ENCODE results near the gene FZD10. TPM values are rescaled to one million over a fixed set of nuclear protein-coding genes. Genes with fewer than 3 reads are reported as not detected.

Gene FZD10
- total RNA-seq, 1 donor = not detected

DNA sequence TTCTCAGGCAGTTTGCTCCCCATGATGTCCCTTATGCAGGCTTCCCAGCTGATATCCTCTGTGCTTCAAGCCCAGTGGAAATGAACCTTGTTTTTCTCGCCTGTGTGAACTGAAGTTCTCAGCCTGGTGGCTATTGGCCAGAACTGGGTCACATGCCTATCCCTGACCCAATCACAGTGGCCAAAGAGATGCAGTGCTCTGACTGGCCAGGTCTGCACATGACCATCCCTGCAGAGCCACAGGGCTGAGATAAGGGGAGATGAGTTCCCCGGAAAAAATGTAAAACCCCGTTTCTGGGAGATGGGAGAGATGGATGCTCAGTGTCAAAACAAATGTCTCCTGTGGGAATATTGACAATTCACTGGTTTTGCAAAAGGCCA is 34.7 kb upstream of the FZD10 start:
- no peaks in the 10 kb centered on the region for H3K9me3 ChIP-seq (ENCODE audit: low read depth, low read length)
- no peaks in the 10 kb centered on the region for H3K4me1 ChIP-seq (ENCODE audit: insufficient read depth, low read length)
- H3K27me3 ChIP-seq (ENCODE audit: insufficient read depth, low read length) = no peaks in the 10 kb centered on the region
- no peak overlapping the region for H3K4me3 ChIP-seq (ENCODE audit: low read length)

DNA sequence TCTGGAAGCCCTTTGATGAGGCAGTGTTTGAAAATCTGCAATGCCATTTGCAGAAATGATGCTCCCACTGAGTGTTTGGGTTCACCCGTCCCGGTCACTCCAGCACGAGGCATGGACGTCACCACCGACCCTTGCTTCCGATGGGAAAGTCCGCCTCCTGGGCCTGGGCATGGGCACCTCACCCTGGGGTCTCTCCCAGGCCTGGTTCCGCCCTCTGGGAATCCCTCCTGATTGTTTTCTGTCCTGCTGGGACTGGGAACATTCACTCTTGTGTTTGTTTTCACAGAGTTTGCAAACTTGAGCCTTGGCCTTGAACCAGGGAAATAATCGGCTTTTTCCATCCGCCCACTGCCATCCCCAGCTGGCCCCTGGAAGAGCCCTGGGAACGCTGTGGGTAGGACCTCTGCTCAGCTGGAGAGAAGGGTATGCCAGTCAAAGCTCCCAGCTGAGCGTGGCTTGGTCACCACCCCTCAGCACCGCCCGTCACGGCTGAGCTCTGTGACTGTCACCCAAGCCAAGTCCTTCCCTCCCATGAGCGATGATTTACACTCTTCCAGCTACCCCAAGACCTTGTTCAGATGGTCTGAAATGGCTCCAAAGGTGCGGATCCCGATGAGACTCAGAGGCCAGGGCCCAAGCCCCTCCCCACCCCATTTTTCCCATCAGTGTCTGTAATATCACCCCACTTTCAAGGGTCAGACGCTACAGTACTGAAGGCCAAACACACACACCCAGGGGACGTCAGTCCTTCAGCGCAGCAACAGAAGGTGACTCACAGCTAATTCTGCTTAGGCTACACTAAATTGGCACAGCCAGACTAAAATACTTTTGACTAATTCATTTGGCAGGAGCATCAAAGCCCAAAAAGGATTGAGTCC is 34.1 kb upstream of the FZD10 start:
- Histone ChIP-seq H3K27me3 (ENCODE audit: insufficient read depth, low read length) (no peaks in the 10 kb centered on the region), H3K4me1 (ENCODE audit: insufficient read depth, low read length) (no peaks in the 10 kb centered on the region), H3K9me3 (ENCODE audit: low read depth, low read length) (no peaks in the 10 kb centered on the region), H3K4me3 (ENCODE audit: low read length) (no peak overlapping the region)

DNA sequence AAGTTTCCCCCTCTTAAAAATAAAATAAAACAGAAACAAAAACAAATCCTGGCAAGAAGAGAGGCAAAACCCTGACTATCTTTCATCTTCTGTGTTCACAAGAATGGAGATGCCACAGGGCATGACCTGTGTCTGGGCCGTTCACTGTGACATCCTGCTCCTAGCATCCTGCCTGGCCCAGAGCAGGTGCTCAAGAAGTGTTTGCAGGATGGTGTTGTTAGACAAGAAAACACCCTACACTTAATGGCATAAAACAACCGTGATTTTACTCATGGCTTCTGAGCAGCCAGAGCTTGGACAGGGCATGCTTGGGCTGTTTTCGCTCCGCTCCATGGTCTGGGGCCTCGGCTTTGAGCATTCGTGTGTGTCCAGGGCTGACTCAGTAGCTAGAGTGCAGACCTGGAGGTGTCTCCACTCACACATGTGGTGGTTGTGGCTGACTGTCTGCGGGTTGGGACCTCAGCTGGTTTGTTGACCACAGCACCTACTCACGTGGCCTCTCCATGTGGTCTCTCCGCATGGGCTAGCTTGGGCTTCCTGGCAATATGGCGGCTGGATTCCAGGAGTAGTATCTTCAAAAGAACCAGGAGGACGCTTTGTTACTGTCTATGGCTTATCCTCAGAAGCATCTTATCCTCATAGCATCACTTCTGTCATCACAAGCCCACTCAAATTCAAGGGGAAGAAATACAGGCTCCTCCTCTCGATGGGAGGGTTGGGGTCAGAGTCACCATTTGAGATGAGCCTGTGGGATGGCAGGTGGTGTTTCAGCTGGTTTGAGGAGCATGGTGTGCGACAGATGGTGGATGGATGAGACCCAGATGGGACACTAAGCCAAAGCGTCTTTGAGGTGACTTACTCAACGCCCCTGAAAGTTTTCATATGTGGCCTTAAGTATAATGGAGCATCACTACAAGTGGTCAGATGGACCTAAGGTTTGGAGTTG is 33.2 kb upstream of the FZD10 start:
- Histone ChIP-seq H3K4me1 (ENCODE audit: insufficient read depth, low read length) (no peaks in the 10 kb centered on the region), H3K9me3 (ENCODE audit: low read depth, low read length) (no peaks in the 10 kb centered on the region), H3K4me3 (ENCODE audit: low read length) (no peak overlapping the region), H3K27me3 (ENCODE audit: insufficient read depth, low read length) (no peaks in the 10 kb centered on the region)

DNA sequence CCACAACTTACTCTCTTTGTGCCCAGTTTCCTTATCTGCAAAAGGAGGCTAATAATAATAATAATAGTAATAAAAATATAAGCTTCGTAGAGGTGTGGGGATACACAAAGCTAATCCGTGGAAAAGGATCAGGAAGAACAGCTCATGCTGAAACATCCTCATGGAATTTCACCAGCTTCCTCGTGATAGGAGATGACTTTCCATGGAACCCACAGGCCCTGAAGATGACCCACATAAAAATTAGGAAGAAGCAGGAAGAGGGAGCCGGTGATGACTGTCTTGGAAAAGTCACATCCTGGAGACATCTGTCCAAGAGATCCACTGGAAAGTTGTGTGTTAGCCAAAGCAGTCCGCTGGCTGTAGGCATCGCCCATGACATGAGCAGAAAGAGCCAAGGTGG is 31.9 kb upstream of the FZD10 start:
- Histone ChIP-seq H3K27me3 (ENCODE audit: insufficient read depth, low read length) (no peaks in the 10 kb centered on the region), H3K4me1 (ENCODE audit: insufficient read depth, low read length) (no peaks in the 10 kb centered on the region), H3K9me3 (ENCODE audit: low read depth, low read length) (no peaks in the 10 kb centered on the region), H3K4me3 (ENCODE audit: low read length) (no peak overlapping the region)

DNA sequence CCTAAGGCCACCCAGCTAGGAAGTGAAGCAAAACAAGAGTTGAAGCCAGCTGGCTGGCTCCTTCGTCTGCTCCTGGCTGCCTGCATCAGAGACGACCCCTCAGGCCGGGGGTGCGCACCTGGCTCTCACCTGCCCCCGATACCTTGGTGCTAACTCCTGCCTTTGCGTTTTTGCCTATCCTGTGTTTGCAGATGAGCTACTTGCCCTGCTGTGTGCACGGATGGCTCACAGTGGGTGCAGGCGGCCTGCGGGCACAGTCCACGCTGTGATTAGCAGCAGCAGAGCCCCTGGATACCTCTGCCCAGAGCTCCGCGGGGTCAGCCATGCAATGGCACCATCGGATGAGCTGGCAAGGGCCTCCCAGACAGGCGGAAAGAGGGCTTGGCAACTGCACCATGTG is 31.2 kb upstream of the FZD10 start:
- H3K9me3 ChIP-seq (ENCODE audit: low read depth, low read length) = no peaks in the 10 kb centered on the region
- H3K4me3 ChIP-seq (ENCODE audit: low read length) = no peak overlapping the region
- no peaks in the 10 kb centered on the region for H3K4me1 ChIP-seq (ENCODE audit: insufficient read depth, low read length)
- H3K27me3 ChIP-seq (ENCODE audit: insufficient read depth, low read length) = no peaks in the 10 kb centered on the region

DNA sequence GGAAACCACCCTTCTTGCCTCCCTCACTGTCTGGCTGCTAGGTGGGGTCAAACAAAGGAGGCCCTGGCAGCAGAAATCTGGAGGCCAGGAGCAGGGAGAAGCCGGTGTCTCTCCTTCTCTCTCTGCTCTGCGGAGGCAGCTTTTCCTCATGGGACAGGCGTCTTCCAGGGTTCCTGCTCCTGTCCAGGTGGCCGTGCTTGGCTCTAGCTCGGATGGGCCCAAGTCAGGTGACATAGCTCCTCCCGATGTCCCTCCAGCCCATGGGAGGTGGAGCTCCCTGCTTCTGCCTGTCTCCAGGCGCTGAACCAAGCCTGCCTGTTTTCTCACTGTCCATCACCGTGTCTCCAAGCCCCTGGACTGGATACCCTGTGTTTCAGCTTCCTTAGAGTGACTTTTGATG is 30.5 kb upstream of the FZD10 start:
- Histone ChIP-seq H3K9me3 (ENCODE audit: low read depth, low read length) (no peaks in the 10 kb centered on the region), H3K4me1 (ENCODE audit: insufficient read depth, low read length) (no peaks in the 10 kb centered on the region), H3K4me3 (ENCODE audit: low read length) (no peak overlapping the region), H3K27me3 (ENCODE audit: insufficient read depth, low read length) (no peaks in the 10 kb centered on the region)

DNA sequence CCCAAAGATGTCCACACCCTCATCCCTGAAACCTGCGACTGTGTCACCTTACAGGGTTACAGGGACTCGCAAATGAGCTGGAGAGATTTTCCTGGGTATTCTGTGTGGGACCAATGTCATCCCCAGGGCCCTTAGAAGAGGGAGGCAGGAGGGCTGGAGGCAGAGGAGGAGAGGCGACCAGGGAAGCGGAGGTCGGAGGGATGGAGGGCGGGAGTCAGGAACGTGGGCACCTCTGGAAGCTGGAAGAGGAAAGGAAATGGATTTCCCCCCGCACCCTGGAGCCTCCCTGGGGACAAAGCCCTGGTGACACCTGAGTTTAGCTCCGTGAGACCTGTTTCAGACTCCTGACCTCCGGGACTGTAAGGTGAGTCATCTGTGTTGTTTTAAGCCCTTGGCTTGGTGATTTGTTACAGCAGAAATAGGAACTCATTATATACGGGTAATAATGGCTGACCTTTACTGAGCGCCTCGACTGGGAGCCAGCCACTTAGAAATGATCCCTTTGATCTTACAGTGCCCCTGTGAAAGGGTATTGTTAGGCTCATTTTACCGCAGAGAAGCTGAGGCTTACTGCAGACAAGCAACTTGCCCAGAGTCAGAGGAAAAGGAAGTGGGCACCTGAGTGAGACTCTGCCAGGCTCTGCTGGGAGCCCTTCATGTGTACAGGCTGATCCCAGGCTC is 29.3 kb upstream of the FZD10 start:
- no peaks in the 10 kb centered on the region for H3K9me3 ChIP-seq (ENCODE audit: low read depth, low read length)
- no peaks in the 10 kb centered on the region for H3K4me1 ChIP-seq (ENCODE audit: insufficient read depth, low read length)
- no peak overlapping the region for H3K4me3 ChIP-seq (ENCODE audit: low read length)
- H3K27me3 ChIP-seq (ENCODE audit: insufficient read depth, low read length) = no peaks in the 10 kb centered on the region

DNA sequence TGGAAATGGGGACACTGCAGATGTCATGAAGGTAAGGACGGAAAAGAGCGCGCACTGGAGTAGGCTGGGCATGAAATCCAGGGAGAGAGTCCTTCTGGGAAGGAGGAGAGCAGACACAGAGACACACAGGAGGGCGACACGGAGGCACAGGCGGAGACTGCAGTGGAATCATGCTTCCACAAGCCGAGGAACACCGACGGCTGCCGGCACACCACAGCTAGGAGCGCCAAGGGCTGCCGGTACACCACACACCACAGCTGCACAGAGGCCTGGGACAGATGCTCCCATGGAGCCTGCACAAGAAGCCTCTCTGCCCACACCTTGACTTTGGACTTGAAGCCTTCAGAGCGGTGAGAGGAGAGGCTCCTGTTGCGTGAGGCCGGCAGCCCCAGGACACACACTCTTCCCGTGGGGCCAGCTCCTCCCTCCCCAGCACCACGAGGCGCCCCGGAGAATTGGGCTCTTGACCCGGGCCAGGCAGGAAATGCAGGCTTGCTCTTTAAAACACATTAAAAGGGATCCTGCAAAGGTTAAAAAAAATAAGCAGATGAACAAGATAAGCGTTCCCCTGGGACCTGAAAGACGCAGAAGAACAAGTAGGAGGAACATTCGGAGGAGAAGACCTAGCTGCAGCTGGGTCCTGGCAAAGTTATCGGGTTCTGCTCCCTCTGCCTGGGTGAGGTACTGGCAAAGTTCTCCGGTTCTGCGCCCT is 28.3 kb upstream of the FZD10 start:
- Histone ChIP-seq H3K4me1 (ENCODE audit: insufficient read depth, low read length) (no peaks in the 10 kb centered on the region), H3K4me3 (ENCODE audit: low read length) (no peak overlapping the region), H3K27me3 (ENCODE audit: insufficient read depth, low read length) (no peaks in the 10 kb centered on the region), H3K9me3 (ENCODE audit: low read depth, low read length) (no peaks in the 10 kb centered on the region)

DNA sequence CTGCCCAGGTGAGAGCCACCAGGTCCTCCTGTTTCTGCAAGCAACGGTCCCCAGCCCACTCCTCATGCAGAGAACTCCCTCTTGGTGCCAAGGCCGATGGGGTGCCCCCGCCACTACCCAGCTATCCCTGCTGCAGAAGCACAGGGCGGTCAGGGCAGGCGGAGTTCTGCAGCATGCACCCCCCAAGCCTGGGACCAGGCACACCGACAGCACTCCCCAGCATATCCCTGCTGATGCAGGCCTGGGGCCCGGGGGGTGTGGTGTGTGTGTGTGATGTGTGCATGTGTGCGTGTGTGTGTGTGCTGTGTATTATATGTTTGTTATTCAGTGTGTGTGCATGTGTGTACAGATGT is 27.7 kb upstream of the FZD10 start:
- no peaks in the 10 kb centered on the region for H3K4me1 ChIP-seq (ENCODE audit: insufficient read depth, low read length)

DNA sequence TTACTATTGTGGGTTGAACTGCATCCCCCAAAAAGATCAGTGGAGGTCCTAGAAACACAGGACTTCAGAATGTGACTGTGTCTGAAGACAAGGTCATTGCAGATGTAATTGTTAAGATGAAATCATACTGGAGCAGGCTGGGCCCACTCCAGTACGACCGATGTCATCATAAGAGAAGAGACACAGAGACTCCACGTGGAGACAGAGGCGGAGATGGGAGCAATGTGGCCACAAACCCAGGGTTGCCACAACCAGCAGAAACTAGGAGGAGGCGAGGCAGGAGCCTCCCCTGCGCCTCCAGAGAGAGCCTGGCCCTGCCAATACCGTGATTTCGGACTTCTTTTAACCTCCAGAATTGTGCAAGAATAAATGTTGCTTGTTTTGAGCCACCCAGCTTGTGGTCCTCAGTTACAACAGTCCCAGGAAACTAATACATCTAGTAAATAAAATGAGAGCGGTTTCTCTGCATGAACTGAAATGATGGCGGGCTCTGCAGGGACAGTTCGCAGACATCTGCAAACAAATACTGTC is 25.7 kb upstream of the FZD10 start:
- no peaks in the 10 kb centered on the region for H3K9me3 ChIP-seq (ENCODE audit: low read depth, low read length)
- no peak overlapping the region for H3K4me3 ChIP-seq (ENCODE audit: low read length)
- H3K4me1 ChIP-seq (ENCODE audit: insufficient read depth, low read length) = no peaks in the 10 kb centered on the region
- H3K27me3 ChIP-seq (ENCODE audit: insufficient read depth, low read length) = no peaks in the 10 kb centered on the region

More for the DNA sequence above, 27.7 kb upstream of the FZD10 start:
- H3K9me3 ChIP-seq (ENCODE audit: low read depth, low read length) = no peaks in the 10 kb centered on the region
- no peak overlapping the region for H3K4me3 ChIP-seq (ENCODE audit: low read length)
- no peaks in the 10 kb centered on the region for H3K27me3 ChIP-seq (ENCODE audit: insufficient read depth, low read length)

DNA sequence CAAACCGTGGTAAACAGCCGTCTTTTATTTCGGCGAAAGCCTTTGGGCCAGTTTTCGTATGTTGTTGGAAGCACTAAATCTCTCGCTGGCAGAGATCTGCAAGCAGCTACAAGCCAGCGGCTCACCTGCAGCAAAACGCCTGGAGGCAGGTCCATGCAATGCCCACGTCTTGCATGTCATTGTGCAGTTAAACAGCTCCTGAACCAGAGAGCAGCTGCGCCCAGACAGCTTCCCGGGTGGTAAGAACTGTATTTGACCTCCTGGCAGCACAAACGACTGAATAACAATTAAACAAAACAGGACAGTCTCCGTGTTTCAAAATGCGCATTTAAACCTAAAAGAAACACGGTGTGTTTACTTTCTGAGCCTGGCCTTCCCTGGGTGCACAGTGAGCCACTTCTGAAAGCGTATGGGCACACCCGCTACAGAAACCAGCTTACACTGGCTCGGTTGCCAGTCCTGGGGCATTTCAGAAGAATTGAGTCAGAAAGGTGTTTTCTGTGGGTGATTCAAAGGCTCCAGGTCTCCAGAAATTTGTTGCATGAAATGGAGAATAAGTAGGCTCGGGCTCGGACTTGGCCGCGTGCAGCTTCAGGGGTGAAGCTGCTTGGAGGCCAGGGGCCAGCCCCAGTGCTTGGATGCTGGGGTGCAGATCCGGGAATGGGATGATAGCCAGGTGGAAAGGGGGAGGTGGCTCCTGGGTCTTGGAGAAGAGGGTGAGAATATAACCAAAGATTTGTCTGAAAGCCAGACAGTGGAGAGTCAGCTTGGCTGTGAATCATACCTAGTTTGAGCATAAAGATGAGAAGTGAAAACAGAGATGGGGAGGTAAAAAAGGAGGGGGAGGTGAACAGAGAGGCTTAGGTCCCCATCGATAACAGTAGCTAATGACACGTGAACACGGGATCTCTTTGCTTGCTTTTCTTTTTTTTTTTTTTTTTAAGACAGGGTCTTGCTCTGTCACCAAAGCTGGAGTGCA is 24.9 kb upstream of the FZD10 start:
- Histone ChIP-seq H3K4me1 (ENCODE audit: insufficient read depth, low read length) (no peaks in the 10 kb centered on the region), H3K4me3 (ENCODE audit: low read length) (no peak overlapping the region), H3K9me3 (ENCODE audit: low read depth, low read length) (no peaks in the 10 kb centered on the region), H3K27me3 (ENCODE audit: insufficient read depth, low read length) (no peaks in the 10 kb centered on the region)

DNA sequence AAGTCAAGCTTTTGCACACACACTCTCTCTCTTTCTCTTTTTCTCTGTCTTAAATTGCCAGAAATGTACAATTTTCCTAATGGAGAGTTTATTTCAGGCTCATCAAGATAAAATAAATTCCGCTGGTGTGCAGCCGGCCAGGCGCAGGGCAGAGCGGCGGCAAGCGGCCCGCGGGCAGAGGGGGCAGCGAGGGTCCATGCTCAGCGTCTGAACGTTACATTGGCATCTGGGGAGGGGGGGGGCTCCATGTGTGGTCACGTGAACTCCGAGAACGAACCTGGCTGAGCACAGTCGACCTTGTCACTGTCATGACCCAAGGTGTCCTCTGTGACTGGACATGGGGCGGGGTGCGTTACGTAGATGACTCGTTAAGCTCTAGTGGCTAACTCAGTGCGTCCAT is 23.8 kb upstream of the FZD10 start:
- H3K9me3 ChIP-seq (ENCODE audit: low read depth, low read length) = no peaks in the 10 kb centered on the region
- no peak overlapping the region for H3K4me3 ChIP-seq (ENCODE audit: low read length)
- no peaks in the 10 kb centered on the region for H3K27me3 ChIP-seq (ENCODE audit: insufficient read depth, low read length)
- H3K4me1 ChIP-seq (ENCODE audit: insufficient read depth, low read length) = no peaks in the 10 kb centered on the region

DNA sequence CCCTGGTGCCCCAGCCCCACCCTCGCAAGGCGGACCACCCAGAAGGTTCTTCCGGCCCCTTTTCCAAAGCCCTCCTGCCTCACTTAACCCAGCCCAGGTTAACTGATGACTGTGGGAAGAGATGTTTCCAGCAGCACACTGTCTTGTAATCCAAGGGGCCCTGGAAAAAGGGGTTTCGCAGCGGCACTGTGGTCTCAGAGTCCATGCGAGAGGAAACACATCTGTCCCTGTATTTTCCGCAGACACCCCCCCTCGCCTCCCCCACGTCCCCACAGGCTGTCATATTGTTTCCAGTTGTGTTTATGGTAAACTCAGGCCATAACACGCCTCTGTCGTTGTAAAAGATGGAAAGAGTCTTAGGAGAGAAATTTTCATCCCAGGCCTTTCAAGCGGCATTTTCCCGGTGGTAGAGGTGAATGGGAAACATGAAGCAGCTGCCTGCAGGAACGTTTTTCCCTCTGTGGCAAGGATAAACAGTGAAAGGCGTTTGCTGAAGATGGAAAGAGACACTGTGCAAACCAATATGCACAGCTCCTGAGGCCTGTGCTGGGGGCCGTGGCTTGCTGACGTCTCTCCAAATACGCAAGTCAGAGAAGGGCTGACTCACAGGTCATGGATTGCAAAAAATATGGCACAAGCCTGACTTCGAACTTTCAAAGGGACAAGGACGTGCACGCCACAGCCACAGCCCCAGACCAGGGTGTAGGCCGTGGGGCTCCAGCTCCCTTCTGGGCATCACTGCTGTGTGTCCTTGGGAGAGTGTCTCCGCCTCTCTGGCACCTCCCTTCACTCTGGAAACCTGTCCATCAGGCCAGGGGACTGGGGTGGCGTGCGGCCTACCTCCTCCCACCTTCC is 22.5 kb upstream of the FZD10 start:
- Histone ChIP-seq H3K27me3 (ENCODE audit: insufficient read depth, low read length) (no peaks in the 10 kb centered on the region), H3K9me3 (ENCODE audit: low read depth, low read length) (no peaks in the 10 kb centered on the region), H3K4me1 (ENCODE audit: insufficient read depth, low read length) (no peaks in the 10 kb centered on the region), H3K4me3 (ENCODE audit: low read length) (no peak overlapping the region)

Data from mononuclear cell (primary cell).